HepG2 (cell line): ENCODE measurements around the gene OBP2A. TPM values are rescaled to one million over a fixed set of nuclear protein-coding genes. Genes with fewer than 3 reads are reported as not detected.

ENCODE experiments used
- BRD4 ChIP-seq: sonication (generic); formaldehyde crosslinking; IDR thresholded peaks from 2 replicates; pipeline ENCODE4 v1.4.0; 2020; ENCODE audit warnings: missing genetic modification reagents
- KAT2B ChIP-seq: fragments of 150-350 bp; IDR thresholded peaks from 2 replicates; pipeline ENCODE4 v1.6.1; 2014; ENCODE audit warnings: low read depth, low read length, borderline replicate concordance
- MATR3 ChIP-seq: sonication (generic); formaldehyde crosslinking; IDR thresholded peaks from 2 replicates; pipeline ENCODE4 v1.4.0; 2020; ENCODE audit warnings: missing genetic modification reagents
- MED8 ChIP-seq: sonication (generic); formaldehyde crosslinking; IDR thresholded peaks from 2 replicates; pipeline ENCODE4 v1.8.1; 2023; ENCODE audit warnings: mild to moderate bottlenecking, missing genetic modification reagents; ENCODE audit not compliant: insufficient replicate concordance
- MEIS2 ChIP-seq: sonication (generic); formaldehyde crosslinking; IDR thresholded peaks from 2 replicates; pipeline ENCODE4 v1.9.0; 2021; ENCODE audit warnings: mild to moderate bottlenecking, missing genetic modification reagents
- MIER2 ChIP-seq: IDR thresholded peaks from 2 replicates; pipeline ENCODE4 v1.6.1; 2016; ENCODE audit warnings: missing biosample characterization, missing genetic modification reagents
- SATB2 ChIP-seq: sonication (generic); formaldehyde crosslinking; IDR thresholded peaks from 2 replicates; pipeline ENCODE4 v1.5.0; 2020; ENCODE audit warnings: missing genetic modification reagents
- SP1 ChIP-seq, 2 experiments: fragments of 450-650 bp in 1 of 2; sonication (generic) in 1 of 2; formaldehyde crosslinking in 1 of 2; IDR thresholded peaks; 2 replicates each; pipeline versions ENCODE4 v1.4.0 to v1.6.1; 2016 to 2020; ENCODE audit warnings: missing genetic modification reagents in 1 of 2
- XRCC5 ChIP-seq: fragments of 200-400 bp; formaldehyde crosslinking; optimal IDR thresholded peaks from 2 replicates; pipeline ENCODE3; 2017; ENCODE audit warnings: mild to moderate bottlenecking, low read length
- ZBTB46 ChIP-seq: sonication (generic); formaldehyde crosslinking; IDR thresholded peaks from 2 replicates; pipeline ENCODE4 v1.4.0; 2020; ENCODE audit warnings: mild to moderate bottlenecking, missing genetic modification reagents, borderline replicate concordance
- ZEB1 ChIP-seq: IDR thresholded peaks from 2 replicates; pipeline ENCODE4 v1.6.1; 2012; ENCODE audit warnings: mild to moderate bottlenecking, low read depth, inconsistent platforms; ENCODE audit not compliant: insufficient replicate concordance
- ZNF3 ChIP-seq: IDR thresholded peaks from 2 replicates; pipeline ENCODE4 v1.7.0; 2017; ENCODE audit warnings: inconsistent platforms
- ZNF407 ChIP-seq: sonication (generic); formaldehyde crosslinking; IDR thresholded peaks from one replicate; pipeline ENCODE4 v1.5.1; 2020; ENCODE audit warnings: mild to moderate bottlenecking, missing genetic modification reagents; ENCODE audit errors: not compliant biosample characterization
- ZNF577 ChIP-seq: sonication (generic); formaldehyde crosslinking; IDR thresholded peaks from 2 replicates; pipeline ENCODE4 v1.4.0; 2020; ENCODE audit warnings: mild to moderate bottlenecking, low read depth, missing genetic modification reagents, borderline replicate concordance
- ZNF703 ChIP-seq: sonication (generic); formaldehyde crosslinking; IDR thresholded peaks from 2 replicates; pipeline ENCODE4 v1.5.1; 2020; ENCODE audit warnings: missing genetic modification reagents, mild to moderate bottlenecking, moderate library complexity, borderline replicate concordance
- polyA plus RNA-seq, 8 experiments: library from polyadenylated mRNA; depleted of rRNA in 3 of 8; stranded (reverse) in 7 of 8; unstranded in 1 of 8; fragments of >200 nt; fragmentation: Illumina TruSeq in 4 of 8; extraction: Trizol in 4 of 8; gene quantifications; 2 replicates each; pipeline versions ENCODE4 v1.2.1 to v1.2.3, GENCODE V29; 2011 to 2016; ENCODE audit warnings: low read depth in 4 of 8, missing spikeins in 1 of 8, mixed read lengths in 1 of 8; ENCODE audit not compliant: insufficient read depth in 1 of 8
- total RNA-seq, 5 experiments: library from RNA; depleted of rRNA; stranded (reverse); fragments of >200 nt; fragmentation: Illumina TruSeq; extraction: Trizol; gene quantifications; 2 replicates each; pipeline ENCODE4 v1.2.3, GENCODE V29; 2016; ENCODE audit warnings: low read depth in 1 of 5

Gene OBP2A
- total and polyA plus RNA-seq, 2 of the 13 experiments (the other 11 are each of a cell fraction or from before 2014, with no cell fraction given), result 0.32 TPM; not detected in 1

GRCh38 chr9:135504262-135505243 is 41.4 kb upstream of the OBP2A start (continued):
- peak; percentile 30 for TF ChIP-seq ZNF407
- TF ChIP-seq MATR3 (CRISPR knock-in tag), result no peak
- TF ChIP-seq MIER2 (CRISPR knock-in tag), result no peak
- TF ChIP-seq ZNF577, result no peak
- no peak for TF ChIP-seq SP1 (IDR thresholded peaks at IDR 0.05)
- no peak for TF ChIP-seq SP1 (CRISPR knock-in tag; IDR thresholded peaks at IDR 0.05)
- TF ChIP-seq MED8 (CRISPR knock-in tag), result no peak
- no peak for TF ChIP-seq BRD4
- no peak for TF ChIP-seq KAT2B
- TF ChIP-seq ZBTB46 (CRISPR knock-in tag), result no peak
- peak; percentile 45 for TF ChIP-seq XRCC5
- TF ChIP-seq ZEB1, result no peak
- TF ChIP-seq SATB2 (CRISPR knock-in tag), result no peak
- TF ChIP-seq ZNF703, result no peak
- TF ChIP-seq ZNF3 (CRISPR knock-in tag), result no peak
- TF ChIP-seq MEIS2 (CRISPR knock-in tag), result 0 out of 2 replicates have a peak, but pooled peaks have one; percentile 23
- TF ChIP-seq, all 625 proteins: peak for 25
